ENCODE measurements around the gene CHSY1. TPM values are rescaled to one million over a fixed set of nuclear protein-coding genes. Genes with fewer than 3 reads are reported as not detected.

Gene CHSY1
- total RNA-seq, 1 donor from 2014 or later, result 43.0 TPM

- Mint-ChIP-seq H3K36me3 (peaks cover 5% of the 10 kb centered on the region), H3K27me3 (no peaks in the 10 kb centered on the region), H3K4me1 (ENCODE audit: unreplicated experiment) (peaks cover 59% of the 10 kb centered on the region), H3K4me3 (no peak overlapping the region), H3K9me3 (no peaks in the 10 kb centered on the region), H3K27ac (no peak overlapping the region)
- TF ChIP-seq, protein P1, sequence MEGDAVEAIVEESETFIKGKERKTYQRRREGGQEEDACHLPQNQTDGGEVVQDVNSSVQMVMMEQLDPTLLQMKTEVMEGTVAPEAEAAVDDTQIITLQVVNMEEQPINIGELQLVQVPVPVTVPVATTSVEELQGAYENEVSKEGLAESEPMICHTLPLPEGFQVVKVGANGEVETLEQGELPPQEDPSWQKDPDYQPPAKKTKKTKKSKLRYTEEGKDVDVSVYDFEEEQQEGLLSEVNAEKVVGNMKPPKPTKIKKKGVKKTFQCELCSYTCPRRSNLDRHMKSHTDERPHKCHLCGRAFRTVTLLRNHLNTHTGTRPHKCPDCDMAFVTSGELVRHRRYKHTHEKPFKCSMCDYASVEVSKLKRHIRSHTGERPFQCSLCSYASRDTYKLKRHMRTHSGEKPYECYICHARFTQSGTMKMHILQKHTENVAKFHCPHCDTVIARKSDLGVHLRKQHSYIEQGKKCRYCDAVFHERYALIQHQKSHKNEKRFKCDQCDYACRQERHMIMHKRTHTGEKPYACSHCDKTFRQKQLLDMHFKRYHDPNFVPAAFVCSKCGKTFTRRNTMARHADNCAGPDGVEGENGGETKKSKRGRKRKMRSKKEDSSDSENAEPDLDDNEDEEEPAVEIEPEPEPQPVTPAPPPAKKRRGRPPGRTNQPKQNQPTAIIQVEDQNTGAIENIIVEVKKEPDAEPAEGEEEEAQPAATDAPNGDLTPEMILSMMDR (conservative IDR thresholded peaks at IDR 0.05), result no peak
- no peak for DNase-seq (ENCODE audit: extremely low spot score, unreplicated experiment)
These were observed 60.6 kb downstream of the CHSY1 start for GRCh38 chr15:101191242-101191641.

GRCh38 chr15:101190092-101190595, 61.7 kb downstream of the CHSY1 start:
- H3K27ac Mint-ChIP-seq, result no peak overlapping the region
- peaks cover 59% of the 10 kb centered on the region for H3K4me1 Mint-ChIP-seq (ENCODE audit: unreplicated experiment)
- no peak for DNase-seq (ENCODE audit: extremely low spot score, unreplicated experiment)
- H3K36me3 Mint-ChIP-seq, result peaks cover 5% of the 10 kb centered on the region
- no peaks in the 10 kb centered on the region for H3K27me3 Mint-ChIP-seq
- H3K4me3 Mint-ChIP-seq, result no peak overlapping the region
- TF ChIP-seq, protein P1 (conservative IDR thresholded peaks at IDR 0.05), result no peak
- no peaks in the 10 kb centered on the region for H3K9me3 Mint-ChIP-seq

DNA sequence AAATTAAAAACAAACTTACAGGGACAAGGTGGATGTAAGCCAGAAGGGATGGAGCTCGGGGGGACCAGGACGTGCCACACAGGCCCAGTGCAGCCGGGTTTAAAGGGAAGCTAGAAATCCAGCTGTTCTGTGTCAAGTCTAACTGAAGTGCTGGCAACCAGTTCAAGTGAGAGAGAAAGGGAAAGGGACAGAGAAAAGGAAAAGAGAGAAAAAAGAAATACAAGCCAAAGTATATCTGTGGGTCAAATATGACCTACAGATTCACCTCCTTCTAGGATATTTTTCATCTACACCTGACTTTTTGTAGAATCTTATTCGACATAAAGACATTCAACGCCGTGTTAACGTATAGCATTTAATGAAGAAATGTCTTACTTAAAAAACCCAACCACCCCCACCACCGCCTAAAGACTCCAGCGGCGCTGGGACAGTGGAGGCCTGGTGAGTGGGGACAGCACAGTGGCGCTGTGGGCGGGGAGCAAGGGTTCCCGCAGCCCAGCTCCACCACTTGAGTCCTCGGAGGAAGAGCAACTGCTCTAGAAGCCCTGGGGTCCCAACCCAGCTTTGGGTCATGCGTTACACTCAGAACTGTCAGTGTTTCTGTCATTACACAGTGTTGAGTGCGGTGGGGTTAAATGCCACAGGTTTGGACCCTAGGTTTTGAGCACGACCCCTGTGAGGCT, 62.3 kb downstream of the CHSY1 start:
- TF ChIP-seq, protein P1 (conservative IDR thresholded peaks at IDR 0.05), result no peak
- DNase-seq (ENCODE audit: extremely low spot score, unreplicated experiment), result no peak
- H3K27ac Mint-ChIP-seq, result no peak overlapping the region
- H3K4me3 Mint-ChIP-seq, result no peak overlapping the region
- H3K36me3 Mint-ChIP-seq, result peaks cover 5% of the 10 kb centered on the region
- H3K9me3 Mint-ChIP-seq, result no peaks in the 10 kb centered on the region
- no peaks in the 10 kb centered on the region for H3K27me3 Mint-ChIP-seq
- peaks cover 61% of the 10 kb centered on the region for H3K4me1 Mint-ChIP-seq (ENCODE audit: unreplicated experiment)

DNA sequence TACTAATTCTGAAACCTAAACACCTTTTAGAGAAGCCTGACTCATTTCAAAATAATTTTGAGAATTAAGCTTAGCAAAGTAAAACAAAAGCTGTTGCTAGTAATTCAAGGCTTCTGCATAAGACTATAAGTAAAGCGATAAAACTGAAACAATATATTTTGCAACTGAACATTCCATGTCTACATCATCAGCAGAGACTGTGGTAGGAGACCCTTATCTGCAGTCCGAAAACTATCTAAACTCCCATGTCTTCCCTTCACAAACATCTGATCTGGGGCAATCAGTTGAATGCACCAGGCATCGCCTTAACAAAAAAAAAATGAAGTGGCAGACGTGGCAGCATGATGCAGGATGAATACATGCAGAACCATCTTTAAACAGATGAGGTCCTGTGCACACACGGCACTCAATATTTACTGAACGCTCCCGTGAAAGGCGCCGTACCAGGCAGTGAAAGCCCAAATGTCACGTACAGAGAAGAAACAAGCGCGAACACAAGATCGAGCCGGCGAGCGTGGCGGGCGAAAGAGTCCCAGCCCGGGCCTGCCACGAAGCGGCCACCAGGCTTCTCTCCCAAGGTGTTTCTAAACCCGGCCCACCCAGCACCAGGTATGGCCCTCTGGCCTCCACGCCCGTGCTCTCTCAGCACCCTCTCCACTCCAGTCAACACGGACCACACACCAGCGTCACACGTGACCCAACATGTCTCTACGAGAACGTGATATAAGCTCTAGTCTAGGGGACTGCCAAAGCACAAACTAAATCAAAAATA, 63.0 kb downstream of the CHSY1 start:
- Mint-ChIP-seq H3K4me1 (ENCODE audit: unreplicated experiment) (peaks cover 56% of the 10 kb centered on the region), H3K9me3 (no peaks in the 10 kb centered on the region), H3K27ac (no peak overlapping the region), H3K27me3 (no peaks in the 10 kb centered on the region), H3K4me3 (peak overlapping the region; percentile 29), H3K36me3 (peaks cover 7% of the 10 kb centered on the region)
- DNase-seq (ENCODE audit: extremely low spot score, unreplicated experiment), result no peak
- TF ChIP-seq, protein P1 (conservative IDR thresholded peaks at IDR 0.05), result no peak

- Mint-ChIP-seq H3K9me3 (no peaks in the 10 kb centered on the region), H3K27me3 (no peaks in the 10 kb centered on the region), H3K4me1 (ENCODE audit: unreplicated experiment) (peaks cover 49% of the 10 kb centered on the region), H3K36me3 (peaks cover 15% of the 10 kb centered on the region), H3K4me3 (peak overlapping the region; percentile 22), H3K27ac (peak overlapping the region; percentile 46)
- DNase-seq (ENCODE audit: extremely low spot score, unreplicated experiment), result no peak
- TF ChIP-seq, protein P1 (conservative IDR thresholded peaks at IDR 0.05), result no peak
These were observed 63.8 kb downstream of the CHSY1 start for GRCh38 chr15:101187820-101188636.
